Measurements from ENCODE around the gene TRIM41. TPM values are rescaled to one million over a fixed set of nuclear protein-coding genes. Genes with fewer than 3 reads are reported as not detected.
A peak's percentile ranks its signal among the peaks of the same experiment; 100 is the strongest.

The TRIM41 gene
- total and polyA plus RNA-seq, 9 of the 15 experiments (the other 6 are each of a cell fraction or from before 2014, with no cell fraction given), result 1.8 to 47.6 (median 20.9) TPM

DNA sequence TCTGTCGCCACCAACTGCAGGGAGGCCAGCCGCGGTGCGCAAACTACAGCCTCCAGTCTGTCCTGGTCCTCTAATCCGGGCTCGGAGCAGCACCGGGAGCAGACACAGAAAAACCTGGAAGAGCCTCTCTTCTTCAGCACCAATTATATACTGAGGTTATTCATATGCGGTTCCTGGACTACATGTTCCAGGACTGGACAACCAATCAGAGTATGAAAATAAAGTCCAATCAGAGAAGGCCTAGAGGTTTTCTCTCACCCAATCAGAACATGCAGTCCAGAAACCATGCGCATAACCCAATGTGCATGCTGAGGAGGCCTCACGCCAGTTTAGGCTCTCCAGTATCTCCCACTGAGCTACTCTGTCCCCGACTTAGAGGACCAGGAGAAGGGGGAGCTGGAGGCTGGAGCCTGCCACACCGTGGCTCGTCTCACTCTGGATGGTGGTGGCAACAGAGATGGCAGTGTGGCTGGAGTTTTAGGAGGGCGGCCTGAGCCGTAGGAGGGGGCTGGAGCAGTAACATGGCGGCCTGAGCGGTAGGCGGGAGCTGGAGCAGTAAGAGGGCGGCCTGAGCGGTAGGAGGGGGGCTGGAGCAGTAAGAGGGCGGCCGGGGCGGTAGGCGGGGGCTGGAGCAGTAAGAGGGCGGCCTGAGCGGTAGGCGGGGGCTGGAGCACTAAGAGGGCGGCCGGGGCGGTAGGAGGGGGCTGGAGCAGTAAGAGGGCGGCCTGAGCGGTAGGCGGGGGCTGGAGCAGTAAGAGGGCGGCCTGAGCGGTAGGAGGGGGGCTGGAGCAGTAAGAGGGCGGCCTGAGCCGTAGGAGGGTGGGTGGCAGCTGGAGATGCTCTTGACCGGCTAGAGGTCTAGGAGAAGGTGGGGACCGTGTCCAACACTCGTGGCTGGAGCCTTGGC is 58.2 kb downstream of the TRIM41 start:
- H3K4me2 ChIP-seq (ENCODE audit: insufficient read depth, low read length), result peak overlapping the region; percentile 97
- peak overlapping the region; percentile 99 for H2AFZ ChIP-seq (ENCODE audit: low read depth, low read length)
- peak overlapping the region; percentile 98 for H3K27ac ChIP-seq (ENCODE audit: extremely low read depth, low read depth, low read length)
- ATAC-seq (peak; percentile 99), DNase-seq (ENCODE audit: extremely low read depth in 1 of 4, low spot score in 3 of 4) (peak; percentile 82 to 96 (median 85)), FAIRE-seq (peak; percentile 87)
- H3K9me3 ChIP-seq (replicated peaks; ENCODE audit: control insufficient read depth, insufficient read depth, low read depth, low read length), result no peaks in the 10 kb centered on the region
- peaks cover 31% of the 10 kb centered on the region; the same call in 1 of the 3 replicates for H3K36me3 ChIP-seq (ENCODE audit: control insufficient read depth, insufficient read depth, low read length)
- ChIA-PET CTCF (ENCODE audit: low intra/inter-chr PET ratio) (no interaction called here), POLR2A (interaction anchor here (0.5 to 1.7 kb wide), 11 partner anchors 10 to 46 kb away, joined by 3 to 10 read pairs (median 4); partner anchors contain the start of gene RACK1)
- no peaks in the 10 kb centered on the region for H3K9me1 ChIP-seq (ENCODE audit: control insufficient read depth, insufficient read depth, low read length)
- in situ Hi-C loops (cut with MboI), result no loop called here
- H3K4me1 ChIP-seq (replicated peaks in 1 of 2; ENCODE audit: control insufficient read depth in 2 of 2, insufficient read depth in 2 of 2, low read length in 2 of 2), result peaks cover 0 to 24% of the 10 kb centered on the region in 2 experiments; a peak in 3 of 5 replicates
- peaks cover 5% of the 10 kb centered on the region; the same call in 1 of the 2 replicates for H4K20me1 ChIP-seq (replicated peaks; ENCODE audit: control insufficient read depth, insufficient read depth, low read length)
- H3K79me2 ChIP-seq (ENCODE audit: control insufficient read depth, insufficient read depth, low read length), result peaks cover 63% of the 10 kb centered on the region
- H3K4me3 ChIP-seq, result peak overlapping the region; percentile 86
- WGBS (ENCODE audit: insufficient coverage, low coverage, missing lambda C conversion rate), result under 1% methylated on average over 39 of the region's 40 CpGs
- BruUV-seq (replicated peaks), result no TSS peak
- no peaks in the 10 kb centered on the region for H3K27me3 ChIP-seq (ENCODE audit: control insufficient read depth in 2 of 2, insufficient read depth in 2 of 2, low read length in 2 of 2)
- intact Hi-C loops (cut with micrococcal nuclease), result no loop called here
- peak overlapping the region; percentile 89 to 99 for H3K9ac ChIP-seq (ENCODE audit: insufficient read depth in 1 of 2, low read depth in 2 of 2, low read length in 2 of 2)
- TF ChIP-seq, protein P1, sequence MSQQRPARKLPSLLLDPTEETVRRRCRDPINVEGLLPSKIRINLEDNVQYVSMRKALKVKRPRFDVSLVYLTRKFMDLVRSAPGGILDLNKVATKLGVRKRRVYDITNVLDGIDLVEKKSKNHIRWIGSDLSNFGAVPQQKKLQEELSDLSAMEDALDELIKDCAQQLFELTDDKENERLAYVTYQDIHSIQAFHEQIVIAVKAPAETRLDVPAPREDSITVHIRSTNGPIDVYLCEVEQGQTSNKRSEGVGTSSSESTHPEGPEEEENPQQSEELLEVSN (IDR thresholded peaks at IDR 0.05; ENCODE audit: borderline replicate concordance in 1 of 2, extremely low read depth in 1 of 2, insufficient read depth in 1 of 2, insufficient read length in 1 of 2, low read depth in 1 of 2, low read length in 1 of 2, poor library complexity in 1 of 2, severe bottlenecking in 1 of 2), result peak; percentile 40 to 44
- TF ChIP-seq MBD2 (IDR thresholded peaks at IDR 0.05; ENCODE audit: borderline replicate concordance, low read depth), result peak; percentile 88
- peak in 1 of 2 experiments; percentile 58; a peak in 1 of 3 replicates for TF ChIP-seq CBX3 (IDR thresholded peaks at IDR 0.05; ENCODE audit: borderline replicate concordance in 1 of 2, low read length in 2 of 2)
- peak; percentile 82 for TF ChIP-seq RBFOX2 (IDR thresholded peaks at IDR 0.05; ENCODE audit: low read depth, low read length)
- TF ChIP-seq, protein P2, sequence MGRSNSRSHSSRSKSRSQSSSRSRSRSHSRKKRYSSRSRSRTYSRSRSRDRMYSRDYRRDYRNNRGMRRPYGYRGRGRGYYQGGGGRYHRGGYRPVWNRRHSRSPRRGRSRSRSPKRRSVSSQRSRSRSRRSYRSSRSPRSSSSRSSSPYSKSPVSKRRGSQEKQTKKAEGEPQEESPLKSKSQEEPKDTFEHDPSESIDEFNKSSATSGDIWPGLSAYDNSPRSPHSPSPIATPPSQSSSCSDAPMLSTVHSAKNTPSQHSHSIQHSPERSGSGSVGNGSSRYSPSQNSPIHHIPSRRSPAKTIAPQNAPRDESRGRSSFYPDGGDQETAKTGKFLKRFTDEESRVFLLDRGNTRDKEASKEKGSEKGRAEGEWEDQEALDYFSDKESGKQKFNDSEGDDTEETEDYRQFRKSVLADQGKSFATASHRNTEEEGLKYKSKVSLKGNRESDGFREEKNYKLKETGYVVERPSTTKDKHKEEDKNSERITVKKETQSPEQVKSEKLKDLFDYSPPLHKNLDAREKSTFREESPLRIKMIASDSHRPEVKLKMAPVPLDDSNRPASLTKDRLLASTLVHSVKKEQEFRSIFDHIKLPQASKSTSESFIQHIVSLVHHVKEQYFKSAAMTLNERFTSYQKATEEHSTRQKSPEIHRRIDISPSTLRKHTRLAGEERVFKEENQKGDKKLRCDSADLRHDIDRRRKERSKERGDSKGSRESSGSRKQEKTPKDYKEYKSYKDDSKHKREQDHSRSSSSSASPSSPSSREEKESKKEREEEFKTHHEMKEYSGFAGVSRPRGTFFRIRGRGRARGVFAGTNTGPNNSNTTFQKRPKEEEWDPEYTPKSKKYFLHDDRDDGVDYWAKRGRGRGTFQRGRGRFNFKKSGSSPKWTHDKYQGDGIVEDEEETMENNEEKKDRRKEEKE (IDR thresholded peaks at IDR 0.05; ENCODE audit: borderline replicate concordance in 1 of 2, control insufficient read depth in 1 of 2, low read depth in 2 of 2, low read length in 1 of 2), result no peak
- TF ChIP-seq MCM2 (IDR thresholded peaks at IDR 0.05; ENCODE audit: low read depth), result no peak
- no peak for TF ChIP-seq SREBF1 (IDR thresholded peaks at IDR 0.05; ENCODE audit: borderline replicate concordance, low read depth, low read length)
- TF ChIP-seq BRF1 (IDR thresholded peaks at IDR 0.05; ENCODE audit: borderline replicate concordance, extremely low read depth, insufficient read length), result no peak
- no peak for TF ChIP-seq SMAD4 (CRISPR knock-in tag; conservative IDR thresholded peaks at IDR 0.05)
- no peak for TF ChIP-seq ZNF282 (CRISPR knock-in tag; IDR thresholded peaks at IDR 0.05)
- no peak for TF ChIP-seq TCFL5 (CRISPR knock-in tag; conservative IDR thresholded peaks at IDR 0.05)
- TF ChIP-seq PML (IDR thresholded peaks at IDR 0.05; ENCODE audit: low read length), result peak; percentile 91
- TF ChIP-seq RFX5 (IDR thresholded peaks at IDR 0.05; ENCODE audit: low read depth, low read length), result 0 out of 2 replicates have a peak, but pooled peaks have one; percentile 50

All from K562 (cell line).